Panc1 (cell line): Measurements from ENCODE around the gene ARHGAP4.

Experiments used
- POLR2AphosphoS5 ChIP-seq: IDR thresholded peaks from 2 replicates; pipeline ENCODE4 v1.6.1; 2012; ENCODE audit warnings: mild to moderate bottlenecking, low read depth, low read length, moderate library complexity
- TCF7L2 ChIP-seq: IDR thresholded peaks from 2 replicates; pipeline ENCODE4 v1.6.1; 2011; ENCODE audit warnings: mild to moderate bottlenecking, low read depth, low read length, inconsistent platforms
- TF ChIP-seq, protein P1 (sequence below): fragments of 450-650 bp; IDR thresholded peaks from 2 replicates; pipeline ENCODE4 v1.5.1; 2017; ENCODE audit warnings: mild to moderate bottlenecking

DNA sequence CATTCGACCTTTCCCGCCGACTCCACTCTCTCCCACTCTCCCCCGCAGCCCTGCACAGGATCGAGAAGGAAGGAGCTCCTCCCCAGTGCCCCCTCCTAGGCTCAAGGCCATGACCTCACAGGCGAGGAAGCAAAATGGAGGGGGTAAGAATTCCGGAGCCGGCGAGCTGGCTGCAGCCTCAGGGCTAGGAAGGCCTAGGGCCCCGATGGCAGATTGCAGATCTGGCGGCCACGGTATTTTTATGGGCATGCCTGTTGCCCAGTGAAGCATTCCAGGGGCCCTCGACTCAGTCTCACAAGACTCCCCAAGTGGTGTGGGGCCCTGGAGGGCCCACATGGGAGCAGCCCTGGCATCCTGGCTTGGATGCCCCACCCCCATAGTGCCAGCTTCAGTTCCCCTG lies 39.1 kb downstream of the ARHGAP4 start:
- TF ChIP-seq, protein P1, sequence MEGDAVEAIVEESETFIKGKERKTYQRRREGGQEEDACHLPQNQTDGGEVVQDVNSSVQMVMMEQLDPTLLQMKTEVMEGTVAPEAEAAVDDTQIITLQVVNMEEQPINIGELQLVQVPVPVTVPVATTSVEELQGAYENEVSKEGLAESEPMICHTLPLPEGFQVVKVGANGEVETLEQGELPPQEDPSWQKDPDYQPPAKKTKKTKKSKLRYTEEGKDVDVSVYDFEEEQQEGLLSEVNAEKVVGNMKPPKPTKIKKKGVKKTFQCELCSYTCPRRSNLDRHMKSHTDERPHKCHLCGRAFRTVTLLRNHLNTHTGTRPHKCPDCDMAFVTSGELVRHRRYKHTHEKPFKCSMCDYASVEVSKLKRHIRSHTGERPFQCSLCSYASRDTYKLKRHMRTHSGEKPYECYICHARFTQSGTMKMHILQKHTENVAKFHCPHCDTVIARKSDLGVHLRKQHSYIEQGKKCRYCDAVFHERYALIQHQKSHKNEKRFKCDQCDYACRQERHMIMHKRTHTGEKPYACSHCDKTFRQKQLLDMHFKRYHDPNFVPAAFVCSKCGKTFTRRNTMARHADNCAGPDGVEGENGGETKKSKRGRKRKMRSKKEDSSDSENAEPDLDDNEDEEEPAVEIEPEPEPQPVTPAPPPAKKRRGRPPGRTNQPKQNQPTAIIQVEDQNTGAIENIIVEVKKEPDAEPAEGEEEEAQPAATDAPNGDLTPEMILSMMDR = no peak
- TF ChIP-seq TCF7L2 = no peak
- TF ChIP-seq POLR2AphosphoS5 = no peak
